DND-41 (cell line): ENCODE results near the gene CNTNAP5.

Source experiments
- ATAC-seq: fragments of 200-7000 bp; cut with Tn5 transposase; 3 replicates; pipeline ENCODE4 v1.9.1; 2021; ENCODE audit warnings: low read depth; ENCODE audit not compliant: insufficient read depth
- DNase-seq: peaks from one replicate; pipeline ENCODE4 v3.0.0-alpha.2; 2020
- H2AFZ ChIP-seq: 2 replicates; pipeline ENCODE4 v1.6.0; 2012; ENCODE audit warnings: low read depth, low read length
- H3K27ac ChIP-seq: 2 replicates; pipeline ENCODE4 v1.5.1; 2012; ENCODE audit warnings: low read length, inconsistent platforms
- H3K27me3 ChIP-seq: fragments of 200-600 bp; sonication (generic); 2 replicates; pipeline ENCODE4 v1.6.0; 2012; ENCODE audit warnings: low read length, mild to moderate bottlenecking, inconsistent platforms; ENCODE audit not compliant: insufficient read depth, poor library complexity
- H3K36me3 ChIP-seq: 2 replicates; pipeline ENCODE4 v1.5.1; 2012; ENCODE audit warnings: low read length, inconsistent platforms; ENCODE audit not compliant: insufficient read depth
- H3K4me1 ChIP-seq: 2 replicates; pipeline ENCODE4 v1.5.1; 2012; ENCODE audit warnings: mild to moderate bottlenecking, low read length; ENCODE audit not compliant: insufficient read depth
- H3K4me2 ChIP-seq: 2 replicates; pipeline ENCODE4 v1.6.0; 2012; ENCODE audit warnings: mild to moderate bottlenecking, moderate library complexity, low read length, inconsistent platforms; ENCODE audit not compliant: insufficient read depth
- H3K4me3 ChIP-seq, 2 experiments: fragments of 200-600 bp in 1 of 2; shearing (Covaris generic) in 1 of 2; 2 replicates each; pipeline ENCODE4 v1.5.1; 2012 to 2016; ENCODE audit warnings: inconsistent platforms in 2 of 2, low read length in 2 of 2, mild to moderate bottlenecking in 2 of 2, low read depth in 1 of 2, moderate library complexity in 1 of 2
- H3K79me2 ChIP-seq: 2 replicates; pipeline ENCODE4 v1.6.0; 2012; ENCODE audit warnings: low read length, inconsistent platforms; ENCODE audit not compliant: insufficient read depth
- H3K9ac ChIP-seq: 2 replicates; pipeline ENCODE4 v1.6.0; 2012; ENCODE audit warnings: low read depth, mild to moderate bottlenecking, inconsistent platforms, low read length, moderate library complexity
- H3K9me3 ChIP-seq: 2 replicates; pipeline ENCODE4 v1.5.1; 2012; ENCODE audit warnings: low read length, moderate library complexity, mild to moderate bottlenecking, inconsistent platforms; ENCODE audit not compliant: insufficient read depth, severe bottlenecking
- H4K20me1 ChIP-seq: 2 replicates; pipeline ENCODE4 v1.6.0; 2012; ENCODE audit warnings: low read length; ENCODE audit not compliant: insufficient read depth
- CTCF ChIP-seq: IDR thresholded peaks from 2 replicates; pipeline ENCODE4 v1.5.1; 2012; ENCODE audit warnings: borderline replicate concordance, low read length, moderate library complexity, mild to moderate bottlenecking; ENCODE audit not compliant: poor library complexity, severe bottlenecking; ENCODE audit errors: extremely low read depth
- EZH2 ChIP-seq: IDR thresholded peaks from 3 replicates; pipeline ENCODE4 v1.6.1; 2012; ENCODE audit warnings: borderline replicate concordance, low read depth, mild to moderate bottlenecking, moderate library complexity, low read length, inconsistent platforms; ENCODE audit not compliant: severe bottlenecking

CNTNAP5 gene

GRCh38 chr2:124886216-124886615, 861.1 kb downstream of the CNTNAP5 start:
- no peaks in the 10 kb centered on the region for H3K9me3 ChIP-seq
- H3K36me3 ChIP-seq: no peaks in the 10 kb centered on the region
- no peaks in the 10 kb centered on the region for H4K20me1 ChIP-seq
- H3K27me3 ChIP-seq: no peaks in the 10 kb centered on the region
- H3K79me2 ChIP-seq: no peaks in the 10 kb centered on the region
- H3K4me2 ChIP-seq: no peak overlapping the region
- no peak overlapping the region for H3K4me3 ChIP-seq
- no peak overlapping the region for H2AFZ ChIP-seq
- H3K4me1 ChIP-seq: no peaks in the 10 kb centered on the region
- ATAC-seq: no peak
- TF ChIP-seq CTCF (no peak), EZH2 (no peak)
- no peak overlapping the region for H3K9ac ChIP-seq
- no peak overlapping the region for H3K27ac ChIP-seq
- no peak for DNase-seq

GRCh38 chr2:124887466-124887865, 862.4 kb downstream of the CNTNAP5 start:
- H2AFZ ChIP-seq: no peak overlapping the region
- H3K9ac ChIP-seq: no peak overlapping the region
- no peaks in the 10 kb centered on the region for H3K79me2 ChIP-seq
- no peaks in the 10 kb centered on the region for H3K27me3 ChIP-seq
- H3K36me3 ChIP-seq: no peaks in the 10 kb centered on the region
- no peaks in the 10 kb centered on the region for H3K4me1 ChIP-seq
- no peak overlapping the region for H3K4me3 ChIP-seq
- no peaks in the 10 kb centered on the region for H3K9me3 ChIP-seq
- no peaks in the 10 kb centered on the region for H4K20me1 ChIP-seq
- no peak for ATAC-seq
- TF ChIP-seq EZH2 (no peak), CTCF (no peak)
- no peak overlapping the region for H3K27ac ChIP-seq
- no peak overlapping the region for H3K4me2 ChIP-seq
- DNase-seq: no peak

DNA sequence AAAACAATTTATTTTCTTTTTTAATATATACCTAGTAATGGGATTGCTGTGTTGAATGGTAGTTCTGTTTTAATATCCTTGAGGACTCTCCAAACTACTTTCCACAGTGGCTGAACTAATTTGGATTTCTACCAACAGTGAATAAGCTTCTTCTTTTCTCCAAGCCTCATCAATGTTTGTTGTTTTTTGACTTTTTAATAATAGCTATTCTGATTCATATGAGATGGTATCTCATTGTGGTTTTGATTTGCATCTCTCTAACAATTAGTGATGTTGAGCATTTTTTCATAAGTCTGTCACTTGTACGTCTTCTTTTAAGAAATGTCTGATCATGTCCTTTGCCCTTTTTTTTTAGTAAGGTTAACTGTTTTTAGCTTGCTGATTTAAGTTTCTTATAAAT, 863.3 kb downstream of the CNTNAP5 start:
- Histone ChIP-seq H4K20me1 (no peaks in the 10 kb centered on the region), H3K36me3 (no peaks in the 10 kb centered on the region), H2AFZ (no peak overlapping the region), H3K9me3 (no peaks in the 10 kb centered on the region), H3K27me3 (no peaks in the 10 kb centered on the region), H3K4me3 (no peak overlapping the region), H3K79me2 (no peaks in the 10 kb centered on the region), H3K27ac (no peak overlapping the region), H3K9ac (no peak overlapping the region), H3K4me2 (no peak overlapping the region), H3K4me1 (no peaks in the 10 kb centered on the region)
- DNase-seq: no peak
- no peak for ATAC-seq
- TF ChIP-seq EZH2 (no peak), CTCF (no peak)

GRCh38 chr2:124894199-124894598, 869.1 kb downstream of the CNTNAP5 start:
- DNase-seq: no peak
- no peaks in the 10 kb centered on the region for H3K27me3 ChIP-seq
- no peaks in the 10 kb centered on the region for H3K79me2 ChIP-seq
- H3K4me2 ChIP-seq: no peak overlapping the region
- no peaks in the 10 kb centered on the region for H3K9me3 ChIP-seq
- H3K4me1 ChIP-seq: no peaks in the 10 kb centered on the region
- H3K27ac ChIP-seq: no peak overlapping the region
- ATAC-seq: no peak
- no peaks in the 10 kb centered on the region for H3K36me3 ChIP-seq
- H3K4me3 ChIP-seq: no peak overlapping the region
- H2AFZ ChIP-seq: no peak overlapping the region
- TF ChIP-seq EZH2 (no peak), CTCF (no peak)
- H4K20me1 ChIP-seq: no peaks in the 10 kb centered on the region
- H3K9ac ChIP-seq: no peak overlapping the region
